ENCODE results near the gene CCM2L.

CCM2L gene

DNA sequence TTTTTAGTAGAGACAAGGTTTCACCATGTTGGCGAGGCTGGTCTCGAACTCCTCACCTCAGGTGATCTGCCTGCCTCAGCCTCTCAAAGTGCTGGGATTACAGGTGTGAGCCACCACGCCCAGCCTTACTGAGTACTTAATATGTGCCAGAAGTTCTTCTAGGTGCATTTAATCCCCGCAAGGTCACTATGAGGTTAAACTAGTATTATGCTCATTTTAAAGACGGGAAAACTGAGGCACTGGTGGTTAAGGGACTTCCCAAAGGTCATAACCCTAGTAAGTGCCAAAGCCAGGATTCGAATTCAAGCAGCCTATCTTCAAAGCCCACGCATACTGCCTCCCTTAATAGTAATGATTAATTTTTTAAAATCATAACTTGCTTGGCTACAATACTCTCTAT lies 674 bp upstream of the CCM2L start:
- H3K27ac ChIP-seq (ENCODE audit: low read depth, low read length): no peak overlapping the region
- H3K23ac ChIP-seq (ENCODE audit: low read length): no peak overlapping the region
- no peak overlapping the region for H2BK12ac ChIP-seq (ENCODE audit: low read length)
- WGBS (ENCODE audit: extremely low coverage, insufficient coverage, insufficient read length): no CpG with 5 or more reads among the region's 7 CpGs
- H2AK5ac ChIP-seq (ENCODE audit: low read length): no peak overlapping the region
- peaks cover 0 to 5% of the 10 kb centered on the region in 2 experiments for H3K4me1 ChIP-seq (ENCODE audit: control insufficient read depth in 1 of 2, insufficient read depth in 2 of 2, low read length in 2 of 2)
- H2BK5ac ChIP-seq (ENCODE audit: low read depth, low read length, poor library complexity): no peak overlapping the region
- no peak for DNase-seq
- H3K79me1 ChIP-seq (ENCODE audit: low read length): no peaks in the 10 kb centered on the region
- H4K91ac ChIP-seq (ENCODE audit: low read depth, low read length): no peak overlapping the region
- H3K79me2 ChIP-seq (ENCODE audit: control insufficient read depth, insufficient read depth, low read length, poor library complexity): no peaks in the 10 kb centered on the region
- no peak overlapping the region for H3K14ac ChIP-seq (ENCODE audit: low read length)
- H2AFZ ChIP-seq (ENCODE audit: insufficient read depth, low read length, poor library complexity): no peak overlapping the region
- H3K4ac ChIP-seq (ENCODE audit: low read depth, low read length): no peak overlapping the region
- no peaks in the 10 kb centered on the region for H3K27me3 ChIP-seq (ENCODE audit: insufficient read depth, low read length)
- no peaks in the 10 kb centered on the region for H3K36me3 ChIP-seq (ENCODE audit: control insufficient read depth in 1 of 2, insufficient read depth in 2 of 2, low read length in 2 of 2)
- no peak overlapping the region for H3K9ac ChIP-seq (ENCODE audit: low read length)
- H3K9me3 ChIP-seq (ENCODE audit: insufficient read depth, low read depth, low read length): no peaks in the 10 kb centered on the region
- H2BK120ac ChIP-seq (ENCODE audit: insufficient read depth, low read length, poor library complexity): no peak overlapping the region
- no peak overlapping the region for H3K18ac ChIP-seq (ENCODE audit: low read length)
- no peak overlapping the region for H4K8ac ChIP-seq (ENCODE audit: low read depth, low read length)
- H3K4me3 ChIP-seq (ENCODE audit: low read depth, low read length): no peak overlapping the region
- no peak overlapping the region for H4K12ac ChIP-seq (ENCODE audit: low read depth, low read length)
- no peak overlapping the region for H3K4me2 ChIP-seq (ENCODE audit: low read length)

DNA sequence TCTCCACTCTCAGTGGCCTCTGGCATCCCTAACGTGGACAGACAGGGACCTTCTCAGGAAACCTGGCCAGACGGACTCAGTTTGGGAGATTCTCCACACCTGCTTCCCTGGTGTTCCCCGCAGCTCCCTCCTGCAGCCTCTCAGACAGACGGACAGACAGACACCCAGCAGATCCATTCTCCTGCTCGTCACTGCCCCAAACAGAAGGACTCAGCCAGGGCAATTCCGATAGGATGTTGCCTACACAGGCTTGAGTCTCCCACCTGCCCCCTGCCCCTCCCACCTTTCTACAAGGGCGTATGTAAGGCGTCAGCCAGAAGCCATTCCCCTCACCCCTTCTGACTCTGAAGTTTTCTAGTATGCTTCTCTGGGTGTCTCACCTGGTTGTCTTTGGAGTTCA lies 428 bp downstream of the CCM2L start:
- Histone ChIP-seq H2BK120ac (ENCODE audit: insufficient read depth, low read length, poor library complexity) (no peak overlapping the region), H3K23ac (ENCODE audit: low read length) (no peak overlapping the region), H3K9me3 (ENCODE audit: insufficient read depth, low read depth, low read length) (no peaks in the 10 kb centered on the region), H3K4me3 (ENCODE audit: low read depth, low read length) (no peak overlapping the region), H3K9ac (ENCODE audit: low read length) (no peak overlapping the region), H3K4me1 (ENCODE audit: control insufficient read depth in 1 of 2, insufficient read depth in 2 of 2, low read length in 2 of 2) (peaks cover 0 to 5% of the 10 kb centered on the region in 2 experiments), H2BK12ac (ENCODE audit: low read length) (no peak overlapping the region), H2BK5ac (ENCODE audit: low read depth, low read length, poor library complexity) (no peak overlapping the region), H3K4me2 (ENCODE audit: low read length) (no peak overlapping the region), H3K79me2 (ENCODE audit: control insufficient read depth, insufficient read depth, low read length, poor library complexity) (no peaks in the 10 kb centered on the region), H3K79me1 (ENCODE audit: low read length) (no peaks in the 10 kb centered on the region), H3K18ac (ENCODE audit: low read length) (no peak overlapping the region), H3K36me3 (ENCODE audit: control insufficient read depth in 1 of 2, insufficient read depth in 2 of 2, low read length in 2 of 2) (no peaks in the 10 kb centered on the region), H2AFZ (ENCODE audit: insufficient read depth, low read length, poor library complexity) (no peak overlapping the region), H3K27me3 (ENCODE audit: insufficient read depth, low read length) (no peaks in the 10 kb centered on the region), H4K91ac (ENCODE audit: low read depth, low read length) (no peak overlapping the region), H3K4ac (ENCODE audit: low read depth, low read length) (no peak overlapping the region), H3K27ac (ENCODE audit: low read depth, low read length) (no peak overlapping the region), H4K12ac (ENCODE audit: low read depth, low read length) (no peak overlapping the region), H3K14ac (ENCODE audit: low read length) (no peak overlapping the region), H4K8ac (ENCODE audit: low read depth, low read length) (no peak overlapping the region), H2AK5ac (ENCODE audit: low read length) (no peak overlapping the region)
- DNase-seq: no peak
- WGBS (ENCODE audit: extremely low coverage, insufficient coverage, insufficient read length): no CpG with 5 or more reads among the region's 8 CpGs

DNA sequence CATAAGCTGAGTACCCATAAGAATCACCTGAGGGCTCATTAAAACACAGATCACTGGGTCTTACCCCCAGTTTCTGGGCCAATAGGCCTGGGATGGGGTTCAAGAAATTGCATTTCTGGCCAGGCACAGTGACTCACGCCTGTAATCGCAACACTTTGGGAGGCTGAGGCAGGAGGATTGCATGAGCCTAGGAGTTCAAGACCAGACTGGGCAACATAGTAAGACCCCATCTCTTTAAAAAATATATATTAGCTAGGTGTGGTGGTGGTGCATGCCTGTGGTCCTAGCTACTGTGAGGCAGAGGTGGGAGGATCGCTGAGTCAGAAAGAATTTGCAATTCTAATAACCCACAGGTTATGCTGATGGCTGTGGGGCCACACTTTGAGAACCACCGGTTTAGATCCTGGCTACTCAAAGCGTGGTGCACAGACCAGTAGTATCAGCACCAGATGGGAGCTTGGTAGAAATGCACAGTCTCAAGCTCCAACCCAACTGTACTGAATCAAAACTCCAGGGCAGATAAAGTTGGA lies 2.0 kb downstream of the CCM2L start:
- no peak overlapping the region for H2AK5ac ChIP-seq (ENCODE audit: low read length)
- no peaks in the 10 kb centered on the region for H3K79me1 ChIP-seq (ENCODE audit: low read length)
- no peak overlapping the region for H3K23ac ChIP-seq (ENCODE audit: low read length)
- WGBS (ENCODE audit: extremely low coverage, insufficient coverage, insufficient read length): no CpG with 5 or more reads among the region's 5 CpGs
- no peak overlapping the region for H3K27ac ChIP-seq (ENCODE audit: low read depth, low read length)
- DNase-seq: peak; percentile 42 to 66
- no peak overlapping the region for H3K4ac ChIP-seq (ENCODE audit: low read depth, low read length)
- no peak overlapping the region for H3K18ac ChIP-seq (ENCODE audit: low read length)
- H4K8ac ChIP-seq (ENCODE audit: low read depth, low read length): no peak overlapping the region
- H3K27me3 ChIP-seq (ENCODE audit: insufficient read depth, low read length): no peaks in the 10 kb centered on the region
- peaks cover 0 to 5% of the 10 kb centered on the region in 2 experiments for H3K4me1 ChIP-seq (ENCODE audit: control insufficient read depth in 1 of 2, insufficient read depth in 2 of 2, low read length in 2 of 2)
- H2AFZ ChIP-seq (ENCODE audit: insufficient read depth, low read length, poor library complexity): no peak overlapping the region
- no peak overlapping the region for H2BK12ac ChIP-seq (ENCODE audit: low read length)
- H3K9ac ChIP-seq (ENCODE audit: low read length): no peak overlapping the region
- H3K4me3 ChIP-seq (ENCODE audit: low read depth, low read length): no peak overlapping the region
- no peak overlapping the region for H2BK5ac ChIP-seq (ENCODE audit: low read depth, low read length, poor library complexity)
- no peak overlapping the region for H2BK120ac ChIP-seq (ENCODE audit: insufficient read depth, low read length, poor library complexity)
- H4K91ac ChIP-seq (ENCODE audit: low read depth, low read length): no peak overlapping the region
- no peaks in the 10 kb centered on the region for H3K9me3 ChIP-seq (ENCODE audit: insufficient read depth, low read depth, low read length)
- no peak overlapping the region for H3K4me2 ChIP-seq (ENCODE audit: low read length)
- H3K36me3 ChIP-seq (ENCODE audit: control insufficient read depth in 1 of 2, insufficient read depth in 2 of 2, low read length in 2 of 2): no peaks in the 10 kb centered on the region
- H3K14ac ChIP-seq (ENCODE audit: low read length): no peak overlapping the region
- no peaks in the 10 kb centered on the region for H3K79me2 ChIP-seq (ENCODE audit: control insufficient read depth, insufficient read depth, low read length, poor library complexity)
- no peak overlapping the region for H4K12ac ChIP-seq (ENCODE audit: low read depth, low read length)

DNA sequence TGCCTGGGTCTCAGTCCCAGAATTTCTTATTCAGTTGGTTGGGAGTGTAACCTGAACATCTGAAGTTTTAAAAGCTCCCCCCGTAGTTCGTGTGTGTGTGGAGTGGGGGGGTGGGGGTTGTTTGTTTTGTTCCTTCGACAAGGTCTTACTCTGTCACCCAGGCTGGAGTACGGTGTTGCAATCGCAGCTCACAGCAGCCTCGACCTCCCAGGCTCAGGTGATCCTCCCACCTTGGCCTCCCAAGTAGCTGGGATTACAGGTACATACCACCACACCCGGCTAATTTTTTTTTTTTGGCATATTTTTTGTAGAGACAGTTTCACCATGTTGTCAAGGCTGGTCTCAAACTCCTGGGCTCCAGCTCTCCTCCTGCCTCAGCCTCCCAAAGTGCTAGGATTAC lies 3.1 kb downstream of the CCM2L start:
- Histone ChIP-seq H3K4me2 (ENCODE audit: low read length) (no peak overlapping the region), H3K9ac (ENCODE audit: low read length) (no peak overlapping the region), H4K12ac (ENCODE audit: low read depth, low read length) (no peak overlapping the region), H3K27ac (ENCODE audit: low read depth, low read length) (no peak overlapping the region), H2AFZ (ENCODE audit: insufficient read depth, low read length, poor library complexity) (no peak overlapping the region), H3K23ac (ENCODE audit: low read length) (no peak overlapping the region), H3K79me1 (ENCODE audit: low read length) (no peaks in the 10 kb centered on the region), H4K8ac (ENCODE audit: low read depth, low read length) (no peak overlapping the region), H3K18ac (ENCODE audit: low read length) (no peak overlapping the region), H3K9me3 (ENCODE audit: insufficient read depth, low read depth, low read length) (no peaks in the 10 kb centered on the region), H3K27me3 (ENCODE audit: insufficient read depth, low read length) (no peaks in the 10 kb centered on the region), H2BK120ac (ENCODE audit: insufficient read depth, low read length, poor library complexity) (no peak overlapping the region), H3K4me3 (ENCODE audit: low read depth, low read length) (no peak overlapping the region), H2BK12ac (ENCODE audit: low read length) (no peak overlapping the region), H2AK5ac (ENCODE audit: low read length) (no peak overlapping the region), H3K14ac (ENCODE audit: low read length) (no peak overlapping the region), H3K79me2 (ENCODE audit: control insufficient read depth, insufficient read depth, low read length, poor library complexity) (no peaks in the 10 kb centered on the region), H3K4me1 (ENCODE audit: control insufficient read depth in 1 of 2, insufficient read depth in 2 of 2, low read length in 2 of 2) (peaks cover 0 to 2% of the 10 kb centered on the region in 2 experiments), H3K4ac (ENCODE audit: low read depth, low read length) (no peak overlapping the region), H2BK5ac (ENCODE audit: low read depth, low read length, poor library complexity) (no peak overlapping the region), H3K36me3 (ENCODE audit: control insufficient read depth in 1 of 2, insufficient read depth in 2 of 2, low read length in 2 of 2) (no peaks in the 10 kb centered on the region), H4K91ac (ENCODE audit: low read depth, low read length) (no peak overlapping the region)
- peak in 1 of 2 donors; percentile 39 for DNase-seq
- WGBS (ENCODE audit: extremely low coverage, insufficient coverage, insufficient read length): no CpG with 5 or more reads among the region's 7 CpGs
